Sigmoid colon (tissue), 4 donors: ENCODE results near the gene STKLD1.

ENCODE experiments used
- EP300 ChIP-seq, 4 donors: sonication (generic); formaldehyde crosslinking; IDR thresholded peaks; one replicate each; pipeline ENCODE4 v1.6.1; 2017; ENCODE audit warnings: antibody characterized with exemption in 4 of 4
- POLR2A ChIP-seq, 2 donors: fragments of 450-650 bp; IDR thresholded peaks; one replicate each; pipeline ENCODE4 v1.6.1; 2016; ENCODE audit warnings: antibody characterized with exemption in 2 of 2, mild to moderate bottlenecking in 2 of 2, moderate library complexity in 2 of 2
- POLR2AphosphoS5 ChIP-seq, 4 donors: sonication (generic); formaldehyde crosslinking; IDR thresholded peaks; one replicate each; pipeline ENCODE4 v1.6.1; 2017; ENCODE audit warnings: antibody characterized with exemption in 4 of 4
- TF ChIP-seq, protein P1 (sequence below), 4 experiments: fragments of 450-650 bp in 3 of 4; fragments of 200-600 bp in 1 of 4; IDR thresholded peaks; one replicate each; pipeline ENCODE4 v1.5.1; 2016 to 2019; ENCODE audit warnings: antibody characterized with exemption in 4 of 4, mild to moderate bottlenecking in 3 of 4, moderate library complexity in 2 of 4

DNA sequence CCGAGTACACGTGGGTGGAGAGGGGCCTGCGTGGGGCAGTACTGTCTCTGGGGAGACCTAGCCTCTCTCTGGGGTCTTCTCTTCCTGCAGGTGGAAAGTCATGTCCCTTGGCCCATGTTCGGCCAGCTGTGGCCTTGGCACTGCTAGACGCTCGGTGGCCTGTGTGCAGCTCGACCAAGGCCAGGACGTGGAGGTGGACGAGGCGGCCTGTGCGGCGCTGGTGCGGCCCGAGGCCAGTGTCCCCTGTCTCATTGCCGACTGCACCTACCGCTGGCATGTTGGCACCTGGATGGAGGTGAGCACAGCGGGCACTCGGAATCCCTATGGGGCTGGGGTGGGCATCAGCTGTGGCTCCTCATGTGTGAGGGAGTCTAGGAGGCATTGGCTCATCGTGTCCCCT lies 78.2 kb downstream of the STKLD1 start:
- TF ChIP-seq POLR2A (IDR thresholded peaks at IDR 0.05), result no peak
- TF ChIP-seq, protein P1, sequence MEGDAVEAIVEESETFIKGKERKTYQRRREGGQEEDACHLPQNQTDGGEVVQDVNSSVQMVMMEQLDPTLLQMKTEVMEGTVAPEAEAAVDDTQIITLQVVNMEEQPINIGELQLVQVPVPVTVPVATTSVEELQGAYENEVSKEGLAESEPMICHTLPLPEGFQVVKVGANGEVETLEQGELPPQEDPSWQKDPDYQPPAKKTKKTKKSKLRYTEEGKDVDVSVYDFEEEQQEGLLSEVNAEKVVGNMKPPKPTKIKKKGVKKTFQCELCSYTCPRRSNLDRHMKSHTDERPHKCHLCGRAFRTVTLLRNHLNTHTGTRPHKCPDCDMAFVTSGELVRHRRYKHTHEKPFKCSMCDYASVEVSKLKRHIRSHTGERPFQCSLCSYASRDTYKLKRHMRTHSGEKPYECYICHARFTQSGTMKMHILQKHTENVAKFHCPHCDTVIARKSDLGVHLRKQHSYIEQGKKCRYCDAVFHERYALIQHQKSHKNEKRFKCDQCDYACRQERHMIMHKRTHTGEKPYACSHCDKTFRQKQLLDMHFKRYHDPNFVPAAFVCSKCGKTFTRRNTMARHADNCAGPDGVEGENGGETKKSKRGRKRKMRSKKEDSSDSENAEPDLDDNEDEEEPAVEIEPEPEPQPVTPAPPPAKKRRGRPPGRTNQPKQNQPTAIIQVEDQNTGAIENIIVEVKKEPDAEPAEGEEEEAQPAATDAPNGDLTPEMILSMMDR (IDR thresholded peaks at IDR 0.05), result no peak
- no peak for TF ChIP-seq POLR2AphosphoS5 (IDR thresholded peaks at IDR 0.05)
- TF ChIP-seq EP300 (IDR thresholded peaks at IDR 0.05), result no peak
